D721Med (cell line): ENCODE results near the gene DIS3L2.

ENCODE experiments used
- DNase-seq: peaks from one replicate; pipeline ENCODE4 v3.0.0; 2011; ENCODE audit warnings: low spot score; ENCODE audit not compliant: insufficient read length
- FAIRE-seq: peaks from 2 replicates; lab custom pipeline; 2011; peaks lifted over from hg19 to GRCh38; lab: Jason Lieb, UNC
- CTCF ChIP-seq: IDR thresholded peaks from 2 replicates; pipeline ENCODE4 v1.5.1; 2012; ENCODE audit warnings: mild to moderate bottlenecking, control low read depth; ENCODE audit not compliant: insufficient read depth; ENCODE audit errors: missing control alignments

Gene DIS3L2

GRCh38 chr2:231984992-231985391 is 23.5 kb downstream of the DIS3L2 start:
- no peak for TF ChIP-seq CTCF
- no peak for FAIRE-seq
- no peak for DNase-seq

- no peak for TF ChIP-seq CTCF
- no peak for FAIRE-seq
- no peak for DNase-seq
These were observed 24.3 kb downstream of the DIS3L2 start for GRCh38 chr2:231985823-231986261.

- no peak for TF ChIP-seq CTCF
- DNase-seq (no peak), FAIRE-seq (no peak)
These were observed 25.7 kb downstream of the DIS3L2 start for GRCh38 chr2:231987124-231987727.

- DNase-seq: no peak
- TF ChIP-seq CTCF: no peak
- no peak for FAIRE-seq
These were observed 26.8 kb downstream of the DIS3L2 start for GRCh38 chr2:231988179-231988866.

- no peak for DNase-seq
- no peak for FAIRE-seq
- no peak for TF ChIP-seq CTCF
These were observed 30.2 kb downstream of the DIS3L2 start for GRCh38 chr2:231991664-231992063.

- TF ChIP-seq CTCF: no peak
- DNase-seq: no peak
- no peak for FAIRE-seq
These were observed 31.4 kb downstream of the DIS3L2 start for GRCh38 chr2:231992888-231993287.
